Osteoblast (primary cell): ENCODE data around the gene MCCD1. TPM values are rescaled to one million over a fixed set of nuclear protein-coding genes. Genes with fewer than 3 reads are reported as not detected.
A peak's percentile ranks its signal among the peaks of the same experiment; 100 is the strongest.
"Not testable (repeated sequence)": the region's sequence is repeated elsewhere in the genome, so short reads cannot be mapped to it uniquely, and the experiment has no call there.

Source experiments
- DNase-seq: peaks from one replicate; pipeline ENCODE4 v3.0.0; 2011; ENCODE audit warnings: low spot score, mixed read lengths; ENCODE audit not compliant: insufficient read length; ENCODE audit errors: missing footprints
- H2AFZ ChIP-seq: 2 replicates; pipeline ENCODE4 v1.6.0; 2011; ENCODE audit warnings: mild to moderate bottlenecking, low read length
- H3K27ac ChIP-seq: 2 replicates; pipeline ENCODE4 v1.5.1; 2011; ENCODE audit warnings: mild to moderate bottlenecking, low read depth, low read length, moderate library complexity
- H3K27me3 ChIP-seq: 2 replicates; pipeline ENCODE4 v1.6.0; 2012; ENCODE audit warnings: mild to moderate bottlenecking, control low read depth, inconsistent platforms, low read length, moderate library complexity; ENCODE audit not compliant: insufficient read depth
- H3K36me3 ChIP-seq: 2 replicates; pipeline ENCODE4 v1.5.1; 2011; ENCODE audit warnings: mild to moderate bottlenecking, low read length, control low read depth, moderate library complexity; ENCODE audit not compliant: insufficient read depth
- H3K4me1 ChIP-seq: 2 replicates; pipeline ENCODE4 v1.5.1; 2011; ENCODE audit warnings: mild to moderate bottlenecking, low read length, control low read depth, moderate library complexity; ENCODE audit not compliant: insufficient read depth
- H3K4me2 ChIP-seq: 2 replicates; pipeline ENCODE4 v1.6.0; 2011; ENCODE audit warnings: mild to moderate bottlenecking, low read length; ENCODE audit not compliant: insufficient read depth
- H3K4me3 ChIP-seq: fragments of 200-600 bp; sonication (generic); 3 replicates; pipeline ENCODE4 v1.5.1; 2012; ENCODE audit warnings: mild to moderate bottlenecking, low read length, inconsistent platforms; ENCODE audit not compliant: insufficient read depth
- H3K79me2 ChIP-seq: 2 replicates; pipeline ENCODE4 v1.6.0; 2012; ENCODE audit warnings: mild to moderate bottlenecking, low read length, control low read depth, inconsistent platforms; ENCODE audit not compliant: insufficient read depth
- H3K9me3 ChIP-seq: 2 replicates; pipeline ENCODE4 v1.5.1; 2011; ENCODE audit warnings: low read depth, low read length, control low read depth
- H4K20me1 ChIP-seq: 2 replicates; pipeline ENCODE4 v1.6.0; 2012; ENCODE audit warnings: mild to moderate bottlenecking, low read length, control low read depth; ENCODE audit not compliant: insufficient read depth
- CTCF ChIP-seq: IDR thresholded peaks from 2 replicates; pipeline ENCODE4 v1.5.1; 2011; ENCODE audit warnings: mild to moderate bottlenecking, low read depth, low read length, moderate library complexity; ENCODE audit errors: extremely low read depth
- total RNA-seq: library from RNA; depleted of rRNA; stranded (reverse); fragments of >200 nt; gene quantifications from 2 replicates; pipeline ENCODE4 v1.2.3, GENCODE V29; 2012

The MCCD1 gene
- total RNA-seq, 1 donor = not detected

- Histone ChIP-seq H3K4me3 (peak overlapping the region; percentile 89), H3K27me3 (no peaks in the 10 kb centered on the region), H3K36me3 (no peaks in the 10 kb centered on the region), H3K27ac (peak overlapping the region; percentile 75), H3K9me3 (no peaks in the 10 kb centered on the region), H2AFZ (no peak overlapping the region), H3K4me1 (peaks cover 21% of the 10 kb centered on the region), H3K4me2 (peak overlapping the region; percentile 91), H4K20me1 (peaks cover 8% of the 10 kb centered on the region), H3K79me2 (peaks cover 33% of the 10 kb centered on the region)
- DNase-seq = no peak
- TF ChIP-seq CTCF = no peak
Observed at GRCh38 chr6:31495580-31495979, 33.2 kb upstream of the MCCD1 start.

- H3K27me3 ChIP-seq, H3K9me3 ChIP-seq, H2AFZ ChIP-seq, H3K36me3 ChIP-seq, H4K20me1 ChIP-seq, DNase-seq: not testable (repeated sequence)
- Histone ChIP-seq H3K4me2 (peak overlapping the region; percentile 89), H3K4me1 (peaks cover 21% of the 10 kb centered on the region), H3K27ac (peak overlapping the region; percentile 57), H3K4me3 (peak overlapping the region; percentile 82), H3K79me2 (peaks cover 45% of the 10 kb centered on the region)
Observed at GRCh38 chr6:31496826-31497225, 31.9 kb upstream of the MCCD1 start.

GRCh38 chr6:31497531-31498476 is 31.0 kb upstream of the MCCD1 start, which contains the start of gene MICB:
Gene MICB (plus strand): TSS chr6:31498145. CDS start chr6:31498194, 49 bp downstream.
- Histone ChIP-seq H4K20me1 (peaks cover 8% of the 10 kb centered on the region), H3K4me3 (peak within 1 kb of the TSS; percentile 82), H3K4me2 (peak within 1 kb of the TSS; percentile 89), H3K27ac (peak within 1 kb of the TSS; percentile 57), H3K9me3 (no peaks in the 10 kb centered on the region), H3K4me1 (peaks cover 19% of the 10 kb centered on the region), H3K27me3 (no peaks in the 10 kb centered on the region), H3K79me2 (peaks cover 54% of the 10 kb centered on the region), H2AFZ (peak within 1 kb of the TSS; percentile 92), H3K36me3 (no peaks in the 10 kb centered on the region)
- TF ChIP-seq CTCF = no peak
- DNase-seq = peak; percentile 95

- peaks cover 63% of the 10 kb centered on the region for H3K79me2 ChIP-seq
- peak overlapping the region; percentile 82 for H3K4me3 ChIP-seq
- TF ChIP-seq CTCF = no peak
- peaks cover 19% of the 10 kb centered on the region for H3K4me1 ChIP-seq
- H3K27ac ChIP-seq = no peak overlapping the region
- peaks cover 8% of the 10 kb centered on the region for H4K20me1 ChIP-seq
- peak overlapping the region; percentile 54 for H2AFZ ChIP-seq
- DNase-seq = peak; percentile 80
- no peaks in the 10 kb centered on the region for H3K9me3 ChIP-seq
- H3K27me3 ChIP-seq = no peaks in the 10 kb centered on the region
- H3K36me3 ChIP-seq = no peaks in the 10 kb centered on the region
- H3K4me2 ChIP-seq = peak overlapping the region; percentile 89
Observed at GRCh38 chr6:31498748-31499147, 30.0 kb upstream of the MCCD1 start.

GRCh38 chr6:31499648-31500047 is 29.1 kb upstream of the MCCD1 start:
- not testable (repeated sequence) for DNase-seq, H2AFZ ChIP-seq, H3K36me3 ChIP-seq, H3K27ac ChIP-seq, H3K27me3 ChIP-seq, H4K20me1 ChIP-seq, H3K9me3 ChIP-seq, H3K4me3 ChIP-seq, H3K4me2 ChIP-seq
- Histone ChIP-seq H3K79me2 (peaks cover 70% of the 10 kb centered on the region), H3K4me1 (peaks cover 19% of the 10 kb centered on the region)
